ENCODE data around the gene THSD4. TPM values are rescaled to one million over a fixed set of nuclear protein-coding genes. Genes with fewer than 3 reads are reported as not detected.

The THSD4 gene
- total RNA-seq, 2 experiments from 2014 or later, result not detected

DNA sequence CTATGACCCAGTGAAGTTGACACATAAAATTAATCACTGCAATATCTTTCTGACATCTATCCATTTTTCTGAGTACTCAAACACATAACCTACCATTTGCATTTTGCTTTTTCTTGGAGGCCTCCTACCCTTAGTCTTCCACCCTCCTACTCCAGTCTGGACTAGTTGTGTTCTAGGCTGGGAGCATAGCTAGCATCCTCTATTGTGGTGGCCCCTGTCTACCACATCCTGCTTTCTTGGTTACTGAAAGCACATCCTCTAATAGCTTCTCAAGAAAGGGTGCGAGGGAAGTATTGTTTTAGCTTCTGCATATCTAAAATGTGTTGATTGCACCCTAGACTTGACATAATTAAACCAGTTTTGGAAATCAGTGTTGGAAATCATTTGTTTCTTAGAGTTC, 176.5 kb downstream of the THSD4 start:
- no peaks in the 10 kb centered on the region for H3K9me3 ChIP-seq (ENCODE audit: low read length)
- no peak overlapping the region for H3K27ac ChIP-seq (ENCODE audit: low read depth, low read length, poor library complexity, severe bottlenecking)
- ChIA-PET POLR2A (no interaction called here), CTCF (ENCODE audit: unreplicated experiment) (no interaction called here)
- H3K36me3 ChIP-seq (ENCODE audit: insufficient read depth, low read length), result no peaks in the 10 kb centered on the region
- no peak overlapping the region for H3K4me2 ChIP-seq (ENCODE audit: low read length)
- no peak overlapping the region for H3K4me3 ChIP-seq (ENCODE audit: low read depth, low read length, poor library complexity, severe bottlenecking)
- no peaks in the 10 kb centered on the region for H3K4me1 ChIP-seq (ENCODE audit: insufficient read depth, low read length, poor library complexity, severe bottlenecking)
- H3K9me2 ChIP-seq (ENCODE audit: insufficient read depth, low read length), result no peaks in the 10 kb centered on the region
- no TSS peak for BruUV-seq (replicated peaks)
- DNase-seq (ENCODE audit: low spot score), result no peak
- H3K79me2 ChIP-seq (ENCODE audit: insufficient read depth, low read depth, low read length), result no peaks in the 10 kb centered on the region
- no peak overlapping the region for H2AFZ ChIP-seq (ENCODE audit: low read length)
- H4K20me1 ChIP-seq (ENCODE audit: insufficient read depth, low read length), result no peaks in the 10 kb centered on the region
- TF ChIP-seq, protein P1, sequence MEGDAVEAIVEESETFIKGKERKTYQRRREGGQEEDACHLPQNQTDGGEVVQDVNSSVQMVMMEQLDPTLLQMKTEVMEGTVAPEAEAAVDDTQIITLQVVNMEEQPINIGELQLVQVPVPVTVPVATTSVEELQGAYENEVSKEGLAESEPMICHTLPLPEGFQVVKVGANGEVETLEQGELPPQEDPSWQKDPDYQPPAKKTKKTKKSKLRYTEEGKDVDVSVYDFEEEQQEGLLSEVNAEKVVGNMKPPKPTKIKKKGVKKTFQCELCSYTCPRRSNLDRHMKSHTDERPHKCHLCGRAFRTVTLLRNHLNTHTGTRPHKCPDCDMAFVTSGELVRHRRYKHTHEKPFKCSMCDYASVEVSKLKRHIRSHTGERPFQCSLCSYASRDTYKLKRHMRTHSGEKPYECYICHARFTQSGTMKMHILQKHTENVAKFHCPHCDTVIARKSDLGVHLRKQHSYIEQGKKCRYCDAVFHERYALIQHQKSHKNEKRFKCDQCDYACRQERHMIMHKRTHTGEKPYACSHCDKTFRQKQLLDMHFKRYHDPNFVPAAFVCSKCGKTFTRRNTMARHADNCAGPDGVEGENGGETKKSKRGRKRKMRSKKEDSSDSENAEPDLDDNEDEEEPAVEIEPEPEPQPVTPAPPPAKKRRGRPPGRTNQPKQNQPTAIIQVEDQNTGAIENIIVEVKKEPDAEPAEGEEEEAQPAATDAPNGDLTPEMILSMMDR (conservative IDR thresholded peaks at IDR 0.05; ENCODE audit: low read length), result no peak
- no peak for TF ChIP-seq EZH2phosphoT487 (IDR thresholded peaks at IDR 0.05; ENCODE audit: borderline replicate concordance, low read depth, low read length)
- intact Hi-C loops (cut with micrococcal nuclease; ENCODE audit: unreplicated experiment), result no loop called here

DNA sequence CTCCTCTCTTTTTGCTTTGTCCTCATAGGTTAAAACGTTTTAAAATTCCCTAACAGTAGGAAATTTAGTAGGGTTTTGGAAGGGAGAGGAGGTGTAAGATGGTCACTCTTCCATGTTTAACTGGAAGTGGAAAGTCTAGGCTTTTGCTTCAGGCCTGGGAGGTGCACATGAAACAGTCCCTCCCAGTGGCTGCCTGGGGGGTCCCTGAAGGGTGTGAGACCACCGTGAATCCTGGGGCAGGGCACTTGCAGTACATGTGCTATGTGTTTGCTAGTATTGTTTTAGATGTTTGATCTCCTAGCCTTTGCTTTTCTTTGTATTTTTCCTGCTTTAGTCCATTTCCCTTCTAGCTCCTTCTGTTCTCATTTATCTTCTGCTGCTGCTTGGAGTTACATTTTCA, 178.5 kb downstream of the THSD4 start:
- BruUV-seq (replicated peaks), result no TSS peak
- H3K4me3 ChIP-seq (ENCODE audit: low read depth, low read length, poor library complexity, severe bottlenecking), result no peak overlapping the region
- intact Hi-C loops (cut with micrococcal nuclease; ENCODE audit: unreplicated experiment), result no loop called here
- no peak overlapping the region for H3K4me2 ChIP-seq (ENCODE audit: low read length)
- POLR2A ChIA-PET, result no interaction called here
- no peaks in the 10 kb centered on the region for H3K9me2 ChIP-seq (ENCODE audit: insufficient read depth, low read length)
- H3K27ac ChIP-seq (ENCODE audit: low read depth, low read length, poor library complexity, severe bottlenecking), result no peak overlapping the region
- no peaks in the 10 kb centered on the region for H3K4me1 ChIP-seq (ENCODE audit: insufficient read depth, low read length, poor library complexity, severe bottlenecking)
- no peak overlapping the region for H2AFZ ChIP-seq (ENCODE audit: low read length)
- H4K20me1 ChIP-seq (ENCODE audit: insufficient read depth, low read length), result no peaks in the 10 kb centered on the region
- CTCF ChIA-PET (ENCODE audit: unreplicated experiment), result no interaction called here
- DNase-seq (ENCODE audit: low spot score), result no peak
- no peak for TF ChIP-seq EZH2phosphoT487 (IDR thresholded peaks at IDR 0.05; ENCODE audit: borderline replicate concordance, low read depth, low read length)
- H3K36me3 ChIP-seq (ENCODE audit: insufficient read depth, low read length), result no peaks in the 10 kb centered on the region
- no peaks in the 10 kb centered on the region for H3K79me2 ChIP-seq (ENCODE audit: insufficient read depth, low read depth, low read length)
- no peaks in the 10 kb centered on the region for H3K9me3 ChIP-seq (ENCODE audit: low read length)

GRCh38 chr15:71294251-71294910, 179.1 kb downstream of the THSD4 start:
- no TSS peak for BruUV-seq (replicated peaks)
- intact Hi-C loops (cut with micrococcal nuclease; ENCODE audit: unreplicated experiment), result no loop called here
- Histone ChIP-seq H4K20me1 (ENCODE audit: insufficient read depth, low read length) (no peaks in the 10 kb centered on the region), H3K9me3 (ENCODE audit: low read length) (no peaks in the 10 kb centered on the region), H3K4me2 (ENCODE audit: low read length) (no peak overlapping the region), H2AFZ (ENCODE audit: low read length) (no peak overlapping the region), H3K4me3 (ENCODE audit: low read depth, low read length, poor library complexity, severe bottlenecking) (no peak overlapping the region), H3K36me3 (ENCODE audit: insufficient read depth, low read length) (no peaks in the 10 kb centered on the region), H3K27ac (ENCODE audit: low read depth, low read length, poor library complexity, severe bottlenecking) (no peak overlapping the region), H3K79me2 (ENCODE audit: insufficient read depth, low read depth, low read length) (no peaks in the 10 kb centered on the region), H3K4me1 (ENCODE audit: insufficient read depth, low read length, poor library complexity, severe bottlenecking) (no peaks in the 10 kb centered on the region), H3K9me2 (ENCODE audit: insufficient read depth, low read length) (no peaks in the 10 kb centered on the region)
- CTCF ChIA-PET (ENCODE audit: unreplicated experiment), result no interaction called here
- POLR2A ChIA-PET, result interaction anchor here (0.7 kb wide), 1 partner anchor 9 kb away, joined by 4 read pairs; no protein-coding TSS in a partner anchor
- no peak for DNase-seq (ENCODE audit: low spot score)
- TF ChIP-seq, protein P1 (conservative IDR thresholded peaks at IDR 0.05; ENCODE audit: low read length), result no peak
- no peak for TF ChIP-seq EZH2phosphoT487 (IDR thresholded peaks at IDR 0.05; ENCODE audit: borderline replicate concordance, low read depth, low read length)
